ENCODE data around the gene CD300LD.

DNA sequence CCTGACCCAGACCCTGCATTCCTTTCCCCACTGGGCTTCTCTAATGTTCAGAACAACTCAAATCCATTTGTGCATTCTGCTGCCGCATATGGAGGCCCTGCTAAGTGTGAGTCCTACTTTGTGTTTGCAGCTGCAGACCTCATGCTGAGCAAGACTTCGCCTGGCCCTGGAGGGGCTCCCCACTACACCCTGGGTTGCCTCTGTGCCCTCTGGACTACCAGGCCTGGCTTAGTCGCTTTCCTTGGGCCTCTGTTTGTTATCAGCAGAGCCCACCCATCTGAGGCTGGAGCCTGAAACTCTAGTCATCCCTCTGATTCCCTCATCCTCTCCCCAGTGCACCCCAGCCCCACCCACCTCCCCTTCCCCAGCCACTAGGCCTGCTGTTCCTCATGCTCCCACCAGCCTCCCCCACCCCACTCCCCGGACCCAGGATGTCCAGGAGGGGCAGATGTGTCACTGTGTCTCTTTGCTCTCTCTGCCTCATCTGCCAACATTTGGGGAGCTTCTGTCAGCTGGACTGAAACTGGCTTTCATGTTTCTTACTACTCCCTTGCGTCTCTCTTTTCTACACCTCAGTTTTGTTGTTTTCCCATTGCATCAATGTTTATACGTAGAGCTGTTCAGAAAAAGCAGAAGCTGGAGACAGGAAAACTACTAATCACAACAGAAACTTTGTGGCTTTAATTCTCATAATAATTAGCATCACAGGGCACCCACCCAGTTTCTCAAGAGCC, 49.3 kb upstream of the CD300LD start:
- TF ChIP-seq, protein P1, sequence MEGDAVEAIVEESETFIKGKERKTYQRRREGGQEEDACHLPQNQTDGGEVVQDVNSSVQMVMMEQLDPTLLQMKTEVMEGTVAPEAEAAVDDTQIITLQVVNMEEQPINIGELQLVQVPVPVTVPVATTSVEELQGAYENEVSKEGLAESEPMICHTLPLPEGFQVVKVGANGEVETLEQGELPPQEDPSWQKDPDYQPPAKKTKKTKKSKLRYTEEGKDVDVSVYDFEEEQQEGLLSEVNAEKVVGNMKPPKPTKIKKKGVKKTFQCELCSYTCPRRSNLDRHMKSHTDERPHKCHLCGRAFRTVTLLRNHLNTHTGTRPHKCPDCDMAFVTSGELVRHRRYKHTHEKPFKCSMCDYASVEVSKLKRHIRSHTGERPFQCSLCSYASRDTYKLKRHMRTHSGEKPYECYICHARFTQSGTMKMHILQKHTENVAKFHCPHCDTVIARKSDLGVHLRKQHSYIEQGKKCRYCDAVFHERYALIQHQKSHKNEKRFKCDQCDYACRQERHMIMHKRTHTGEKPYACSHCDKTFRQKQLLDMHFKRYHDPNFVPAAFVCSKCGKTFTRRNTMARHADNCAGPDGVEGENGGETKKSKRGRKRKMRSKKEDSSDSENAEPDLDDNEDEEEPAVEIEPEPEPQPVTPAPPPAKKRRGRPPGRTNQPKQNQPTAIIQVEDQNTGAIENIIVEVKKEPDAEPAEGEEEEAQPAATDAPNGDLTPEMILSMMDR (IDR thresholded peaks at IDR 0.05) = no peak
- TF ChIP-seq ZFP36 (IDR thresholded peaks at IDR 0.05; ENCODE audit: borderline replicate concordance, partially characterized antibody) (no peak), EP300 (IDR thresholded peaks at IDR 0.05) (no peak), SMC3 (IDR thresholded peaks at IDR 0.05) (no peak), JUN (IDR thresholded peaks at IDR 0.05) (no peak), NR3C1 (IDR thresholded peaks at IDR 0.05) (no peak), POLR2A (IDR thresholded peaks at IDR 0.05; ENCODE audit: low read length) (no peak), ZSCAN20 (CRISPR knock-in tag; IDR thresholded peaks at IDR 0.05) (no peak), JUNB (IDR thresholded peaks at IDR 0.05) (no peak), NPAS2 (CRISPR knock-in tag; IDR thresholded peaks at IDR 0.05; ENCODE audit: borderline replicate concordance) (no peak), SREBF2 (IDR thresholded peaks at IDR 0.05) (no peak)
- TF ChIP-seq, protein P2, sequence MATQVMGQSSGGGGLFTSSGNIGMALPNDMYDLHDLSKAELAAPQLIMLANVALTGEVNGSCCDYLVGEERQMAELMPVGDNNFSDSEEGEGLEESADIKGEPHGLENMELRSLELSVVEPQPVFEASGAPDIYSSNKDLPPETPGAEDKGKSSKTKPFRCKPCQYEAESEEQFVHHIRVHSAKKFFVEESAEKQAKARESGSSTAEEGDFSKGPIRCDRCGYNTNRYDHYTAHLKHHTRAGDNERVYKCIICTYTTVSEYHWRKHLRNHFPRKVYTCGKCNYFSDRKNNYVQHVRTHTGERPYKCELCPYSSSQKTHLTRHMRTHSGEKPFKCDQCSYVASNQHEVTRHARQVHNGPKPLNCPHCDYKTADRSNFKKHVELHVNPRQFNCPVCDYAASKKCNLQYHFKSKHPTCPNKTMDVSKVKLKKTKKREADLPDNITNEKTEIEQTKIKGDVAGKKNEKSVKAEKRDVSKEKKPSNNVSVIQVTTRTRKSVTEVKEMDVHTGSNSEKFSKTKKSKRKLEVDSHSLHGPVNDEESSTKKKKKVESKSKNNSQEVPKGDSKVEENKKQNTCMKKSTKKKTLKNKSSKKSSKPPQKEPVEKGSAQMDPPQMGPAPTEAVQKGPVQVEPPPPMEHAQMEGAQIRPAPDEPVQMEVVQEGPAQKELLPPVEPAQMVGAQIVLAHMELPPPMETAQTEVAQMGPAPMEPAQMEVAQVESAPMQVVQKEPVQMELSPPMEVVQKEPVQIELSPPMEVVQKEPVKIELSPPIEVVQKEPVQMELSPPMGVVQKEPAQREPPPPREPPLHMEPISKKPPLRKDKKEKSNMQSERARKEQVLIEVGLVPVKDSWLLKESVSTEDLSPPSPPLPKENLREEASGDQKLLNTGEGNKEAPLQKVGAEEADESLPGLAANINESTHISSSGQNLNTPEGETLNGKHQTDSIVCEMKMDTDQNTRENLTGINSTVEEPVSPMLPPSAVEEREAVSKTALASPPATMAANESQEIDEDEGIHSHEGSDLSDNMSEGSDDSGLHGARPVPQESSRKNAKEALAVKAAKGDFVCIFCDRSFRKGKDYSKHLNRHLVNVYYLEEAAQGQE (IDR thresholded peaks at IDR 0.05) = no peak
- TF ChIP-seq, protein P3, sequence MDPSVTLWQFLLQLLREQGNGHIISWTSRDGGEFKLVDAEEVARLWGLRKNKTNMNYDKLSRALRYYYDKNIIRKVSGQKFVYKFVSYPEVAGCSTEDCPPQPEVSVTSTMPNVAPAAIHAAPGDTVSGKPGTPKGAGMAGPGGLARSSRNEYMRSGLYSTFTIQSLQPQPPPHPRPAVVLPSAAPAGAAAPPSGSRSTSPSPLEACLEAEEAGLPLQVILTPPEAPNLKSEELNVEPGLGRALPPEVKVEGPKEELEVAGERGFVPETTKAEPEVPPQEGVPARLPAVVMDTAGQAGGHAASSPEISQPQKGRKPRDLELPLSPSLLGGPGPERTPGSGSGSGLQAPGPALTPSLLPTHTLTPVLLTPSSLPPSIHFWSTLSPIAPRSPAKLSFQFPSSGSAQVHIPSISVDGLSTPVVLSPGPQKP (IDR thresholded peaks at IDR 0.05; ENCODE audit: low read depth, low read length) = no peak

Data from A549 (cell line).